ENCODE results near the gene SHROOM2.

SHROOM2 gene

GRCh38 chrX:9829308-9830267, 43.4 kb downstream of the SHROOM2 start:
- TF ChIP-seq GATA1 (IDR thresholded peaks at IDR 0.05; ENCODE audit: low read depth, low read length) (no peak), POLR2A (IDR thresholded peaks at IDR 0.05; ENCODE audit: low read length) (no peak)
- DNase-seq: no peak

- DNase-seq: no peak
- TF ChIP-seq POLR2A (IDR thresholded peaks at IDR 0.05; ENCODE audit: low read length): no peak
- no peak for TF ChIP-seq GATA1 (IDR thresholded peaks at IDR 0.05; ENCODE audit: low read depth, low read length)
Measured at GRCh38 chrX:9832811-9833210, 46.6 kb downstream of the SHROOM2 start.

GRCh38 chrX:9835585-9836210, 49.5 kb downstream of the SHROOM2 start:
- TF ChIP-seq GATA1 (IDR thresholded peaks at IDR 0.05; ENCODE audit: low read depth, low read length) (no peak), POLR2A (IDR thresholded peaks at IDR 0.05; ENCODE audit: low read length) (no peak)
- DNase-seq: no peak

- no peak for DNase-seq
- TF ChIP-seq GATA1 (IDR thresholded peaks at IDR 0.05; ENCODE audit: low read depth, low read length) (no peak), POLR2A (IDR thresholded peaks at IDR 0.05; ENCODE audit: low read length) (no peak)
Measured at GRCh38 chrX:9842541-9842940, 56.3 kb downstream of the SHROOM2 start.

GRCh38 chrX:9844936-9845577, 58.8 kb downstream of the SHROOM2 start:
- TF ChIP-seq GATA1 (IDR thresholded peaks at IDR 0.05; ENCODE audit: low read depth, low read length) (no peak), POLR2A (IDR thresholded peaks at IDR 0.05; ENCODE audit: low read length) (no peak)
- no peak for DNase-seq

- no peak for DNase-seq
- TF ChIP-seq GATA1 (IDR thresholded peaks at IDR 0.05; ENCODE audit: low read depth, low read length): no peak
- TF ChIP-seq POLR2A (IDR thresholded peaks at IDR 0.05; ENCODE audit: low read length): no peak
Measured at GRCh38 chrX:9845578-9845952, 59.3 kb downstream of the SHROOM2 start.

GRCh38 chrX:9846631-9847030, 60.4 kb downstream of the SHROOM2 start:
- TF ChIP-seq POLR2A (IDR thresholded peaks at IDR 0.05; ENCODE audit: low read length) (no peak), GATA1 (IDR thresholded peaks at IDR 0.05; ENCODE audit: low read depth, low read length) (no peak)
- no peak for DNase-seq

GRCh38 chrX:9847071-9847470, 60.8 kb downstream of the SHROOM2 start:
- TF ChIP-seq GATA1 (IDR thresholded peaks at IDR 0.05; ENCODE audit: low read depth, low read length) (no peak), POLR2A (IDR thresholded peaks at IDR 0.05; ENCODE audit: low read length) (no peak)
- DNase-seq: no peak

GRCh38 chrX:9848718-9849479, 62.7 kb downstream of the SHROOM2 start:
- DNase-seq: no peak
- no peak for TF ChIP-seq POLR2A (IDR thresholded peaks at IDR 0.05; ENCODE audit: low read length)
- no peak for TF ChIP-seq GATA1 (IDR thresholded peaks at IDR 0.05; ENCODE audit: low read depth, low read length)

- TF ChIP-seq GATA1 (IDR thresholded peaks at IDR 0.05; ENCODE audit: low read depth, low read length) (no peak), POLR2A (IDR thresholded peaks at IDR 0.05; ENCODE audit: low read length) (no peak)
- DNase-seq: no peak
Measured at GRCh38 chrX:9851890-9852289, 65.7 kb downstream of the SHROOM2 start.

- no peak for TF ChIP-seq POLR2A (IDR thresholded peaks at IDR 0.05; ENCODE audit: low read length)
- no peak for TF ChIP-seq GATA1 (IDR thresholded peaks at IDR 0.05; ENCODE audit: low read depth, low read length)
Measured at GRCh38 chrX:9853307-9853706, 67.1 kb downstream of the SHROOM2 start.

GRCh38 chrX:9855561-9856283, 69.5 kb downstream of the SHROOM2 start:
- TF ChIP-seq GATA1 (IDR thresholded peaks at IDR 0.05; ENCODE audit: low read depth, low read length) (no peak), POLR2A (IDR thresholded peaks at IDR 0.05; ENCODE audit: low read length) (no peak)
- DNase-seq: no peak

More at GRCh38 chrX:9853307-9853706, 67.1 kb downstream of the SHROOM2 start:
- DNase-seq: no peak

GRCh38 chrX:9856588-9856987, 70.4 kb downstream of the SHROOM2 start:
- DNase-seq: no peak

More at GRCh38 chrX:9856588-9856987, 70.4 kb downstream of the SHROOM2 start:
- no peak for TF ChIP-seq GATA1 (IDR thresholded peaks at IDR 0.05; ENCODE audit: low read depth, low read length)
